Measurements from ENCODE around the gene IL3RA. TPM values are rescaled to one million over a fixed set of nuclear protein-coding genes. Genes with fewer than 3 reads are reported as not detected.

Gene IL3RA
- polyA plus RNA-seq, 1 of the 3 experiments (the other 2 are of a cell fraction), result not detected

GRCh38 chrX:1360171-1360570 lies 23.6 kb downstream of the IL3RA start:
- Histone ChIP-seq H3K9me3 (no peaks in the 10 kb centered on the region), H3K79me2 (ENCODE audit: insufficient read depth) (no peaks in the 10 kb centered on the region), H3K27ac (ENCODE audit: low read depth in 2 of 2, low read length in 1 of 2) (no peak overlapping the region), H3K4me2 (no peak overlapping the region), H3K9me2 (no peaks in the 10 kb centered on the region), H3K4me1 (ENCODE audit: control insufficient read depth in 1 of 2, insufficient read depth in 2 of 2, low read depth in 1 of 2, low read length in 1 of 2) (no peaks in the 10 kb centered on the region), H3K9ac (no peak overlapping the region), H2AFZ (ENCODE audit: low read depth) (no peak overlapping the region), H3F3A (replicated peaks; ENCODE audit: insufficient read depth) (no peaks in the 10 kb centered on the region), H3K27me3 (ENCODE audit: insufficient read depth) (peaks cover 7% of the 10 kb centered on the region; the same call in 1 of the 2 replicates), H3K36me3 (replicated peaks in 1 of 2; ENCODE audit: control insufficient read depth in 1 of 2, insufficient read depth in 2 of 2, low read length in 1 of 2) (no peaks in the 10 kb centered on the region), H4K20me1 (ENCODE audit: insufficient read depth) (no peaks in the 10 kb centered on the region), H3K4me3 (ENCODE audit: low read depth in 2 of 2, low read length in 1 of 2) (no peak overlapping the region)
- POLR2A ChIA-PET, result no interaction called here
- CTCF ChIA-PET, result no interaction called here
- WGBS (ENCODE audit: low lambda C conversion rate), result 41% methylated on average over 2 of the region's 2 CpGs
- TF ChIP-seq GATA2 (CRISPR knock-in tag; IDR thresholded peaks at IDR 0.05) (no peak), RAD21 (IDR thresholded peaks at IDR 0.05; ENCODE audit: low read length) (no peak), FOXM1 (IDR thresholded peaks at IDR 0.05; ENCODE audit: low read depth) (no peak), NRF1 (IDR thresholded peaks at IDR 0.05; ENCODE audit: low read depth, low read length) (no peak), EZH2phosphoT487 (IDR thresholded peaks at IDR 0.05; ENCODE audit: borderline replicate concordance, low read depth) (no peak), RXRA (IDR thresholded peaks at IDR 0.05; ENCODE audit: borderline replicate concordance, low read depth) (no peak), RFX5 (IDR thresholded peaks at IDR 0.05; ENCODE audit: low read length) (no peak), SIN3A (IDR thresholded peaks at IDR 0.05; ENCODE audit: borderline replicate concordance, low read depth, low read length) (no peak), FOSL2 (IDR thresholded peaks at IDR 0.05; ENCODE audit: borderline replicate concordance, low read depth) (no peak), TCF12 (IDR thresholded peaks at IDR 0.05) (no peak), TAF1 (IDR thresholded peaks at IDR 0.05; ENCODE audit: borderline replicate concordance, low read depth, low read length) (no peak), NFIC (IDR thresholded peaks at IDR 0.05; ENCODE audit: borderline replicate concordance) (no peak), YY1 (IDR thresholded peaks at IDR 0.05; ENCODE audit: low read depth) (no peak), ELF1 (IDR thresholded peaks at IDR 0.05) (no peak)
- TF ChIP-seq, protein P1, sequence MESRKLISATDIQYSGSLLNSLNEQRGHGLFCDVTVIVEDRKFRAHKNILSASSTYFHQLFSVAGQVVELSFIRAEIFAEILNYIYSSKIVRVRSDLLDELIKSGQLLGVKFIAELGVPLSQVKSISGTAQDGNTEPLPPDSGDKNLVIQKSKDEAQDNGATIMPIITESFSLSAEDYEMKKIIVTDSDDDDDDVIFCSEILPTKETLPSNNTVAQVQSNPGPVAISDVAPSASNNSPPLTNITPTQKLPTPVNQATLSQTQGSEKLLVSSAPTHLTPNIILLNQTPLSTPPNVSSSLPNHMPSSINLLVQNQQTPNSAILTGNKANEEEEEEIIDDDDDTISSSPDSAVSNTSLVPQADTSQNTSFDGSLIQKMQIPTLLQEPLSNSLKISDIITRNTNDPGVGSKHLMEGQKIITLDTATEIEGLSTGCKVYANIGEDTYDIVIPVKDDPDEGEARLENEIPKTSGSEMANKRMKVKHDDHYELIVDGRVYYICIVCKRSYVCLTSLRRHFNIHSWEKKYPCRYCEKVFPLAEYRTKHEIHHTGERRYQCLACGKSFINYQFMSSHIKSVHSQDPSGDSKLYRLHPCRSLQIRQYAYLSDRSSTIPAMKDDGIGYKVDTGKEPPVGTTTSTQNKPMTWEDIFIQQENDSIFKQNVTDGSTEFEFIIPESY (IDR thresholded peaks at IDR 0.05; ENCODE audit: borderline replicate concordance, low read depth), result no peak
- TF ChIP-seq, protein P2, sequence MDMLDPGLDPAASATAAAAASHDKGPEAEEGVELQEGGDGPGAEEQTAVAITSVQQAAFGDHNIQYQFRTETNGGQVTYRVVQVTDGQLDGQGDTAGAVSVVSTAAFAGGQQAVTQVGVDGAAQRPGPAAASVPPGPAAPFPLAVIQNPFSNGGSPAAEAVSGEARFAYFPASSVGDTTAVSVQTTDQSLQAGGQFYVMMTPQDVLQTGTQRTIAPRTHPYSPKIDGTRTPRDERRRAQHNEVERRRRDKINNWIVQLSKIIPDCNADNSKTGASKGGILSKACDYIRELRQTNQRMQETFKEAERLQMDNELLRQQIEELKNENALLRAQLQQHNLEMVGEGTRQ (IDR thresholded peaks at IDR 0.05; ENCODE audit: borderline replicate concordance, low read depth, low read length), result no peak
- TF ChIP-seq, protein P3, sequence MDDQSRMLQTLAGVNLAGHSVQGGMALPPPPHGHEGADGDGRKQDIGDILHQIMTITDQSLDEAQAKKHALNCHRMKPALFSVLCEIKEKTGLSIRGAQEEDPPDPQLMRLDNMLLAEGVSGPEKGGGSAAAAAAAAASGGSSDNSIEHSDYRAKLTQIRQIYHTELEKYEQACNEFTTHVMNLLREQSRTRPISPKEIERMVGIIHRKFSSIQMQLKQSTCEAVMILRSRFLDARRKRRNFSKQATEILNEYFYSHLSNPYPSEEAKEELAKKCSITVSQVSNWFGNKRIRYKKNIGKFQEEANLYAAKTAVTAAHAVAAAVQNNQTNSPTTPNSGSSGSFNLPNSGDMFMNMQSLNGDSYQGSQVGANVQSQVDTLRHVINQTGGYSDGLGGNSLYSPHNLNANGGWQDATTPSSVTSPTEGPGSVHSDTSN (IDR thresholded peaks at IDR 0.05), result no peak
- no peak for DNase-seq

All from SK-N-SH (cell line).